ENCODE measurements around the gene ZNF507. TPM values are rescaled to one million over a fixed set of nuclear protein-coding genes. Genes with fewer than 3 reads are reported as not detected.
A peak's percentile ranks its signal among the peaks of the same experiment; 100 is the strongest.

The ZNF507 gene
- polyA plus RNA-seq, 3 donors, result 0.08 to 0.39 (median 0.10) TPM

GRCh38 chr19:32367948-32368536, 22.6 kb downstream of the ZNF507 start:
- Histone ChIP-seq H3K4me3 (replicated peaks in 1 of 3; ENCODE audit: low read depth in 2 of 3, low read length in 3 of 3) (no peak overlapping the region), H4K20me1 (ENCODE audit: insufficient read depth, low read length) (peaks cover 25% of the 10 kb centered on the region), H3K27ac (ENCODE audit: low read depth in 1 of 2, low read length in 2 of 2) (no peak overlapping the region), H3K4me1 (ENCODE audit: control insufficient read depth in 1 of 2, insufficient read depth in 2 of 2, low read length in 2 of 2) (peaks cover 0 to 4% of the 10 kb centered on the region in 2 donors), H2AFZ (ENCODE audit: insufficient read depth, low read depth, low read length, poor library complexity, severe bottlenecking) (no peak overlapping the region), H3K9ac (ENCODE audit: insufficient read depth, low read length, poor library complexity, severe bottlenecking) (no peak overlapping the region), H3K27me3 (ENCODE audit: control insufficient read depth in 2 of 2, insufficient read depth in 2 of 2, low read length in 2 of 2) (peaks cover 90 to 95% of the 10 kb centered on the region in 2 donors), H3K79me2 (ENCODE audit: insufficient read depth, low read length) (no peaks in the 10 kb centered on the region), H3K36me3 (replicated peaks in 1 of 2; ENCODE audit: control insufficient read depth in 1 of 2, insufficient read depth in 2 of 2, low read length in 2 of 2) (peaks cover 0 to 6% of the 10 kb centered on the region in 2 donors), H3K9me3 (replicated peaks in 1 of 2; ENCODE audit: control insufficient read depth in 1 of 2, insufficient read depth in 1 of 2, low read length in 2 of 2) (peaks cover 9 to 40% of the 10 kb centered on the region in 2 donors), H3K4me2 (replicated peaks; ENCODE audit: extremely low read depth, low read length, poor library complexity, severe bottlenecking) (no peak overlapping the region)
- intact Hi-C loops (cut with micrococcal nuclease), result no loop called here
- Mint-ChIP-seq H3K36me3 (peaks cover 22 to 57% of the 10 kb centered on the region in 2 donors), H3K27me3 (ENCODE audit: low read depth in 3 of 3) (peaks cover 95 to 96% (median 96%) of the 10 kb centered on the region in 3 donors), H3K4me3 (peak overlapping the region in 1 of 2 donors; percentile 83), H3K27ac (no peak overlapping the region), H3K9me3 (peaks cover 0 to 33% (median 15%) of the 10 kb centered on the region in 7 donors), H3K4me1 (peaks cover 3% of the 10 kb centered on the region)
- DNase-seq, result no peak
- TF ChIP-seq, protein P1, sequence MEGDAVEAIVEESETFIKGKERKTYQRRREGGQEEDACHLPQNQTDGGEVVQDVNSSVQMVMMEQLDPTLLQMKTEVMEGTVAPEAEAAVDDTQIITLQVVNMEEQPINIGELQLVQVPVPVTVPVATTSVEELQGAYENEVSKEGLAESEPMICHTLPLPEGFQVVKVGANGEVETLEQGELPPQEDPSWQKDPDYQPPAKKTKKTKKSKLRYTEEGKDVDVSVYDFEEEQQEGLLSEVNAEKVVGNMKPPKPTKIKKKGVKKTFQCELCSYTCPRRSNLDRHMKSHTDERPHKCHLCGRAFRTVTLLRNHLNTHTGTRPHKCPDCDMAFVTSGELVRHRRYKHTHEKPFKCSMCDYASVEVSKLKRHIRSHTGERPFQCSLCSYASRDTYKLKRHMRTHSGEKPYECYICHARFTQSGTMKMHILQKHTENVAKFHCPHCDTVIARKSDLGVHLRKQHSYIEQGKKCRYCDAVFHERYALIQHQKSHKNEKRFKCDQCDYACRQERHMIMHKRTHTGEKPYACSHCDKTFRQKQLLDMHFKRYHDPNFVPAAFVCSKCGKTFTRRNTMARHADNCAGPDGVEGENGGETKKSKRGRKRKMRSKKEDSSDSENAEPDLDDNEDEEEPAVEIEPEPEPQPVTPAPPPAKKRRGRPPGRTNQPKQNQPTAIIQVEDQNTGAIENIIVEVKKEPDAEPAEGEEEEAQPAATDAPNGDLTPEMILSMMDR (IDR thresholded peaks at IDR 0.05), result no peak
- WGBS (ENCODE audit: insufficient coverage), result 100% methylated on average over 3 of the region's 3 CpGs

GRCh38 chr19:32368787-32369186, 23.4 kb downstream of the ZNF507 start:
- Histone ChIP-seq H3K27ac (ENCODE audit: low read depth in 1 of 2, low read length in 2 of 2) (no peak overlapping the region), H3K9me3 (replicated peaks in 1 of 2; ENCODE audit: control insufficient read depth in 1 of 2, insufficient read depth in 1 of 2, low read length in 2 of 2) (peaks cover 10 to 46% of the 10 kb centered on the region in 2 donors), H3K79me2 (ENCODE audit: insufficient read depth, low read length) (no peaks in the 10 kb centered on the region), H3K27me3 (ENCODE audit: control insufficient read depth in 2 of 2, insufficient read depth in 2 of 2, low read length in 2 of 2) (peaks cover 90 to 95% of the 10 kb centered on the region in 2 donors), H3K4me2 (replicated peaks; ENCODE audit: extremely low read depth, low read length, poor library complexity, severe bottlenecking) (no peak overlapping the region), H4K20me1 (ENCODE audit: insufficient read depth, low read length) (peaks cover 18% of the 10 kb centered on the region), H3K4me3 (replicated peaks in 1 of 3; ENCODE audit: low read depth in 2 of 3, low read length in 3 of 3) (no peak overlapping the region), H3K4me1 (ENCODE audit: control insufficient read depth in 1 of 2, insufficient read depth in 2 of 2, low read length in 2 of 2) (no peaks in the 10 kb centered on the region), H3K9ac (ENCODE audit: insufficient read depth, low read length, poor library complexity, severe bottlenecking) (no peak overlapping the region), H3K36me3 (replicated peaks in 1 of 2; ENCODE audit: control insufficient read depth in 1 of 2, insufficient read depth in 2 of 2, low read length in 2 of 2) (peaks cover 0 to 8% of the 10 kb centered on the region in 2 donors), H2AFZ (ENCODE audit: insufficient read depth, low read depth, low read length, poor library complexity, severe bottlenecking) (no peak overlapping the region)
- Mint-ChIP-seq H3K4me1 (no peaks in the 10 kb centered on the region), H3K9me3 (peaks cover 0 to 37% (median 17%) of the 10 kb centered on the region in 7 donors), H3K27ac (no peak overlapping the region), H3K27me3 (ENCODE audit: low read depth in 3 of 3) (peaks cover 95 to 96% (median 95%) of the 10 kb centered on the region in 3 donors), H3K4me3 (peak overlapping the region in 1 of 2 donors; percentile 83), H3K36me3 (peaks cover 29 to 61% of the 10 kb centered on the region in 2 donors)
- TF ChIP-seq, protein P1 (IDR thresholded peaks at IDR 0.05), result no peak
- intact Hi-C loops (cut with micrococcal nuclease), result no loop called here
- WGBS (ENCODE audit: insufficient coverage), result no CpG with 5 or more reads among the region's 2 CpGs
- no peak for DNase-seq
